DOHH2 (cell line): ENCODE measurements around the gene ARL14EP.

Source experiments
- H3F3A ChIP-seq: fragments of 200-600 bp; sonication (generic), shearing (Covaris generic); 2 replicates; pipeline ENCODE4 v1.6.0; 2016; ENCODE audit warnings: antibody characterized with exemption, mild to moderate bottlenecking; ENCODE audit not compliant: control insufficient read depth, insufficient read depth
- H3K27ac ChIP-seq: fragments of 200-600 bp; sonication (generic); 2 replicates; pipeline ENCODE4 v1.5.1; 2014; ENCODE audit warnings: low read depth, mild to moderate bottlenecking, low read length, moderate library complexity
- H3K27me3 ChIP-seq: fragments of 200-600 bp; sonication (generic); 2 replicates; pipeline ENCODE4 v1.6.1; 2014; ENCODE audit warnings: mild to moderate bottlenecking, low read length, mixed read lengths; ENCODE audit not compliant: control insufficient read depth
- H3K36me3 ChIP-seq: fragments of 200-600 bp; sonication (generic); 2 replicates; pipeline ENCODE4 v1.6.1; 2014; ENCODE audit warnings: mild to moderate bottlenecking, low read length, moderate library complexity, mixed read lengths; ENCODE audit not compliant: control insufficient read depth
- H3K4me1 ChIP-seq: fragments of 200-600 bp; sonication (generic); 2 replicates; pipeline ENCODE4 v1.6.1; 2014; ENCODE audit warnings: mild to moderate bottlenecking, low read length, mixed read lengths; ENCODE audit not compliant: control insufficient read depth
- H3K4me2 ChIP-seq: fragments of 200-600 bp; sonication (generic); 2 replicates; pipeline ENCODE4 v1.6.0; 2014; ENCODE audit warnings: mild to moderate bottlenecking, low read length, moderate library complexity
- H3K4me3 ChIP-seq: fragments of 200-600 bp; sonication (generic); 2 replicates; pipeline ENCODE4 v1.5.1; 2014; ENCODE audit warnings: mild to moderate bottlenecking, low read length, mixed read lengths
- H3K79me2 ChIP-seq: fragments of 200-600 bp; sonication (generic); 2 replicates; pipeline ENCODE4 v1.6.1; 2014; ENCODE audit warnings: mild to moderate bottlenecking, low read length, mixed read lengths; ENCODE audit not compliant: control insufficient read depth
- H3K9me2 ChIP-seq: fragments of 200-600 bp; sonication (generic); replicated peaks from 2 replicates; pipeline ENCODE4 v1.6.1; 2014; ENCODE audit warnings: mild to moderate bottlenecking, low read length, mixed read lengths; ENCODE audit not compliant: control insufficient read depth
- H3K9me3 ChIP-seq: fragments of 200-600 bp; sonication (generic); 2 replicates; pipeline ENCODE4 v1.6.1; 2014; ENCODE audit warnings: antibody characterized with exemption, low read length, mixed read lengths; ENCODE audit not compliant: control insufficient read depth, insufficient read depth
- H4K20me1 ChIP-seq: fragments of 200-600 bp; sonication (generic); 2 replicates; pipeline ENCODE4 v1.6.0; 2014; ENCODE audit warnings: low read depth, mild to moderate bottlenecking, antibody characterized with exemption, low read length, moderate library complexity; ENCODE audit not compliant: control insufficient read depth, insufficient read depth
- EZH2phosphoT487 ChIP-seq: fragments of 200-600 bp; sonication (generic); IDR thresholded peaks from 2 replicates; pipeline ENCODE4 v1.6.1; 2017; ENCODE audit warnings: borderline replicate concordance, mild to moderate bottlenecking, antibody characterized with exemption, low read length, moderate library complexity, mixed read lengths
- TF ChIP-seq, protein P1 (sequence below): fragments of 200-600 bp; sonication (generic); IDR thresholded peaks from one replicate; pipeline ENCODE4 v1.5.1; 2014; ENCODE audit warnings: antibody characterized with exemption, mild to moderate bottlenecking, low read depth, low read length; ENCODE audit not compliant: poor library complexity, severe bottlenecking

ARL14EP gene

DNA sequence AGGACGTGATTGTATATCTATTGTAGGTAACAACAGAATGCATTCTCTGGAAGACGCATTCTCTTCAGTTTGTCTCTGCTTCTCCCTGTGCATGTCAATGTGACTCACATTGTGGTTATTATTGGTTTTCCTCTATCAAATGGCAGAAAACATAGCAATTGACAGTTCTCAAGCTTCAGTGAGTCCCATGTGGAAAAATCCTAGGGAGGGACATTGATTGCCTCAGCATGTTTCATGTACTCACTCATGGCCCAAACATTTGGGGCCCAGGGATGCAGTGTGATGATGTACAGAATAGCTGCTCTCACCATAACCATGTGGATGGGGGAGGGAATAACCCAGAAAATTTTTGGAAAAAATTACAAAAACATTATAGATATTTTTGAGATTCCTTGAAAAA is 9.3 kb upstream of the ARL14EP start:
- Histone ChIP-seq H3K4me1 (0 out of 2 replicates have a peak, but pooled peaks cover 3% of the 10 kb centered on the region), H3K4me3 (no peak overlapping the region), H3K4me2 (no peak overlapping the region), H3K27ac (no peak overlapping the region), H3K79me2 (no peaks in the 10 kb centered on the region), H4K20me1 (no peaks in the 10 kb centered on the region), H3F3A (no peaks in the 10 kb centered on the region), H3K36me3 (no peaks in the 10 kb centered on the region), H3K9me2 (no peaks in the 10 kb centered on the region), H3K9me3 (no peaks in the 10 kb centered on the region), H3K27me3 (no peaks in the 10 kb centered on the region)
- TF ChIP-seq, protein P1, sequence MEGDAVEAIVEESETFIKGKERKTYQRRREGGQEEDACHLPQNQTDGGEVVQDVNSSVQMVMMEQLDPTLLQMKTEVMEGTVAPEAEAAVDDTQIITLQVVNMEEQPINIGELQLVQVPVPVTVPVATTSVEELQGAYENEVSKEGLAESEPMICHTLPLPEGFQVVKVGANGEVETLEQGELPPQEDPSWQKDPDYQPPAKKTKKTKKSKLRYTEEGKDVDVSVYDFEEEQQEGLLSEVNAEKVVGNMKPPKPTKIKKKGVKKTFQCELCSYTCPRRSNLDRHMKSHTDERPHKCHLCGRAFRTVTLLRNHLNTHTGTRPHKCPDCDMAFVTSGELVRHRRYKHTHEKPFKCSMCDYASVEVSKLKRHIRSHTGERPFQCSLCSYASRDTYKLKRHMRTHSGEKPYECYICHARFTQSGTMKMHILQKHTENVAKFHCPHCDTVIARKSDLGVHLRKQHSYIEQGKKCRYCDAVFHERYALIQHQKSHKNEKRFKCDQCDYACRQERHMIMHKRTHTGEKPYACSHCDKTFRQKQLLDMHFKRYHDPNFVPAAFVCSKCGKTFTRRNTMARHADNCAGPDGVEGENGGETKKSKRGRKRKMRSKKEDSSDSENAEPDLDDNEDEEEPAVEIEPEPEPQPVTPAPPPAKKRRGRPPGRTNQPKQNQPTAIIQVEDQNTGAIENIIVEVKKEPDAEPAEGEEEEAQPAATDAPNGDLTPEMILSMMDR = no peak
- no peak for TF ChIP-seq EZH2phosphoT487

DNA sequence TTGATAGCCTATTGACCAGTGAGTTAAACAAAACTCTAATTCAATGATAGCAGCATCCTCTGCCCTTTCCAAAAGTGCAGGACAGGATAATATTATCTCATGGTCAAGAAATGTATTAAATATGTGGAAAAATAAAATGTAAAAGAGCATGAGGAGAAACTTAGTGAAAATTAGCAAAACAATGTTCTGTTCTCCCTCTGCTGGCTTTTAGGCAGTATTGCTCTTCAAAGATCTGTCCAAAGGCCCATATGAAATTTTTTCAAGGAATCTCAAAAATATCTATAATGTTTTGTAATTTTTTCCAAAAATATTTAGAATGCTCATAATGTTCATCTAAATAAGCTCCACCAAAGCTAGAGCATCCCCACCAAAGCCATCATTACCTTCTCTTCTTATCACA is 8.3 kb upstream of the ARL14EP start:
- H3K79me2 ChIP-seq = no peaks in the 10 kb centered on the region
- no peaks in the 10 kb centered on the region for H3K27me3 ChIP-seq
- H3F3A ChIP-seq = no peaks in the 10 kb centered on the region
- no peaks in the 10 kb centered on the region for H3K9me3 ChIP-seq
- 0 out of 2 replicates have a peak, but pooled peaks cover 3% of the 10 kb centered on the region for H3K4me1 ChIP-seq
- TF ChIP-seq, protein P1 = peak; percentile 27
- TF ChIP-seq EZH2phosphoT487 = no peak
- H3K4me2 ChIP-seq = no peak overlapping the region
- no peaks in the 10 kb centered on the region for H4K20me1 ChIP-seq
- no peak overlapping the region for H3K4me3 ChIP-seq
- H3K27ac ChIP-seq = no peak overlapping the region
- no peaks in the 10 kb centered on the region for H3K9me2 ChIP-seq
- H3K36me3 ChIP-seq = no peaks in the 10 kb centered on the region

DNA sequence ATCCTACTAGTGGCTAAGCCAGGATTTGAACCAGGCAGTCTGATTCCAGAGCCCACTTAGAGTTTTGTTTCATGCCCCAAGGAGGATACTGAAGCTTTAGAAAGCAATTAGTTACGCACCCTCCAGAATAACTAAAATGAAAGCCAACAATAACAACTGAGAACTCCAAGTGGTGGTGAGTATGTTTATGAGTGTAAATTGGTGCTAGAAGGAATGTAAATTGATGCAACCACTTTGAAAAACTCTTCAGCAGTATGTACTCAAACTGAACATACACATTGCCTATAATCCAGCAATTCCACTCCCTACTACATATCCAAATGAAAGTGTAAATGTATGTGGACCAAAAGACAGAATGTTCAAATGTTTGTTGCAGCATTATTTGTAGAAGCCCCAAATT is 6.7 kb upstream of the ARL14EP start:
- Histone ChIP-seq H3K27ac (no peak overlapping the region), H3K9me2 (no peaks in the 10 kb centered on the region), H3K9me3 (no peaks in the 10 kb centered on the region), H3K27me3 (no peaks in the 10 kb centered on the region), H3K36me3 (no peaks in the 10 kb centered on the region), H3K4me3 (no peak overlapping the region), H3K4me2 (no peak overlapping the region), H3K4me1 (peaks cover 3% of the 10 kb centered on the region; the same call in 1 of the 2 replicates), H4K20me1 (no peaks in the 10 kb centered on the region), H3F3A (no peaks in the 10 kb centered on the region), H3K79me2 (no peaks in the 10 kb centered on the region)
- TF ChIP-seq EZH2phosphoT487 = no peak
- TF ChIP-seq, protein P1 = no peak
